ENCODE data around the gene SLC14A1.

The SLC14A1 gene

DNA sequence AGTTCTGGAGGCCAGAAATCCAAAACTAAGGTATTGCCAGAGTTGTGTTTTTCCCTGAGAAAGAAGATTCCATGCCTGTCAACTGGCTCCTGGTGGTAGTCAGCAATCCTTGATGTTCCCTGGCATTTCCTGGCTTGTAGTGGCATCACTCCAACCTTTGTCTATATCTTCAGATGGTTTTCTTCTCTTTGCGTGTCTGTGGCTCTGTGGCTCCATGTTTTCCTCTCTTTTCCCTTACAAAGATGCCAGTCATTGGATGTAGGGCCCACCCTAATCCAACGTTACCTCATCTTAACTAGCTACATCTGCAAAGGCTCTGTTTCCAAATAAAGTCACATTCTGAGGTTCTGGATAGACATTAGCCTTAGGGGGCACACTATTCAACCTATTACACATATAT is 41.8 kb downstream of the SLC14A1 start:
- Histone ChIP-seq H3K27me3 (no peaks in the 10 kb centered on the region), H3K36me3 (no peaks in the 10 kb centered on the region), H3K4me3 (no peak overlapping the region), H3K27ac (no peak overlapping the region), H3K4me1 (peaks cover 0 to 29% (median under 1%) of the 10 kb centered on the region in 4 donors), H3K9me3 (no peaks in the 10 kb centered on the region)
- DNase-seq: no peak
- intact Hi-C loops (cut with DNase I; ENCODE audit: low total_unique reads): no loop called here
- TF ChIP-seq, protein P1, sequence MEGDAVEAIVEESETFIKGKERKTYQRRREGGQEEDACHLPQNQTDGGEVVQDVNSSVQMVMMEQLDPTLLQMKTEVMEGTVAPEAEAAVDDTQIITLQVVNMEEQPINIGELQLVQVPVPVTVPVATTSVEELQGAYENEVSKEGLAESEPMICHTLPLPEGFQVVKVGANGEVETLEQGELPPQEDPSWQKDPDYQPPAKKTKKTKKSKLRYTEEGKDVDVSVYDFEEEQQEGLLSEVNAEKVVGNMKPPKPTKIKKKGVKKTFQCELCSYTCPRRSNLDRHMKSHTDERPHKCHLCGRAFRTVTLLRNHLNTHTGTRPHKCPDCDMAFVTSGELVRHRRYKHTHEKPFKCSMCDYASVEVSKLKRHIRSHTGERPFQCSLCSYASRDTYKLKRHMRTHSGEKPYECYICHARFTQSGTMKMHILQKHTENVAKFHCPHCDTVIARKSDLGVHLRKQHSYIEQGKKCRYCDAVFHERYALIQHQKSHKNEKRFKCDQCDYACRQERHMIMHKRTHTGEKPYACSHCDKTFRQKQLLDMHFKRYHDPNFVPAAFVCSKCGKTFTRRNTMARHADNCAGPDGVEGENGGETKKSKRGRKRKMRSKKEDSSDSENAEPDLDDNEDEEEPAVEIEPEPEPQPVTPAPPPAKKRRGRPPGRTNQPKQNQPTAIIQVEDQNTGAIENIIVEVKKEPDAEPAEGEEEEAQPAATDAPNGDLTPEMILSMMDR (IDR thresholded peaks at IDR 0.05): no peak

DNA sequence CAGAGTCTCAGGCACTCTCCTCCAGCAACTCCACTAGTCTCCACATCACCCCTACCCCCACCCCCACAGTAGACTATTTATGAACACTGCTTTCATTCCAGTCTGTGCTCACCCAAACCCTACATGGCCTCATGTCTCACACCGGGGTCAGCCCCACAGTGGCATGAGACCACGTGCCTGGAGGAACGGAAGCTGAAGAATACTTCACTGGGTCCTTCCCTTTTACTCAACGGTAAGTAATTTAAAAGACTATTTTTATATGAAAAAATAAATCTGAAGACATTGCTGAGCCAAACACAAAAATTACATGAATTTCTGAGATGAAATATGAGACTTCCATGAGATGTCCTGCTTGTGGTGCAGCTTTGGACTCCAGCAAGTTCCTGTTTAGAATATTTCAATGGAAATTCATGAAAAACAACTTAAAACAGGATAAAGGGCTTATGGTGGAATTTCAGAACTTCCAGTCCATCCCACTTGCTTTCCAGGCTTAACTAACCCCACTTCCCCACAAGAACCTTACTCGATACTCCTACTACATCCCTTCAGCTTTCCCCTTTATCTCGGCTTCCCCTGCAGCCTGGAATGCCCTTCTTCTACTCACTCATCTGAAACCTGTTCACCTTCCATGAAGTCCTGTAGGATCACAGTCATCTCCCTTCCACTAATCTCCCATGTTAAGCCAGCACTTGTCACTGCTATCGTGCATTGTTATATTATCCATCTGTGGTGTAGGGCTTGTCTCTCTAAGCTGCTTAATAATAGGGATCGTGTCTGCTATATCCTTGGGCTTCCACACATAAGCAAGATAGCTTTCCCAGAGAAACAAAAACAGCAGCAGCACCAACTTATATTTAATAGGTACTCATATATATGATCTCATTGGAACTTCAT is 47.9 kb downstream of the SLC14A1 start:
- intact Hi-C loops (cut with DNase I; ENCODE audit: low total_unique reads): no loop called here
- DNase-seq: peak; percentile 55 to 87
- Histone ChIP-seq H3K4me1 (peaks cover 0 to 73% (median 21%) of the 10 kb centered on the region in 4 donors), H3K27ac (peak overlapping the region; percentile 71 to 84), H3K9me3 (no peaks in the 10 kb centered on the region), H3K36me3 (no peaks in the 10 kb centered on the region), H3K27me3 (no peaks in the 10 kb centered on the region), H3K4me3 (no peak overlapping the region)
- TF ChIP-seq, protein P1 (IDR thresholded peaks at IDR 0.05): no peak

DNA sequence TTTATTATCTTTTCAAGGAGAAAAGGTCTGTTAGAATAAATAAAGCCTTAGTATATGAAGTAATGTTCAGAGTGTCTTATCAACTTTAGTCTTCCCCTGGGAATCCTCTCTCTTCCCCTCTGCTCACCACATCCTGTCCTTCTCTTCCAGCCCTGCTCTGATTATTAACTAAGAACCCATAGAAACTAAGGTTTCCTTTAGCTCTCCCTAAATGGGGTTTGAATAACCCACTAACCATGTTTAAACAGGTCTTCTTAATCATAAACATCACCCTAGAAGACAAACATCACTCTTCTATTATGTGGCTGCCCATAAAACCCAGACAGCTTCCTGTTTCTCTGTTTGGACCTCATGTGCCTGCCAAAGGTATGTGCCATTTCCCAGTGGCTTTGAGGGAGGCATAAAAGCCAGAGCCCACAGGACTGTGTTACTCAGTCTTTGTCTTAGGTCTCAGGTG is 50.1 kb downstream of the SLC14A1 start:
- H3K36me3 ChIP-seq: no peaks in the 10 kb centered on the region
- TF ChIP-seq, protein P1 (IDR thresholded peaks at IDR 0.05): no peak
- H3K4me1 ChIP-seq: peaks cover 0 to 72% (median 21%) of the 10 kb centered on the region in 4 donors
- no peaks in the 10 kb centered on the region for H3K9me3 ChIP-seq
- intact Hi-C loops (cut with DNase I; ENCODE audit: low total_unique reads): no loop called here
- H3K27me3 ChIP-seq: no peaks in the 10 kb centered on the region
- peak overlapping the region; percentile 71 to 84 for H3K27ac ChIP-seq
- H3K4me3 ChIP-seq: no peak overlapping the region
- no peak for DNase-seq

DNA sequence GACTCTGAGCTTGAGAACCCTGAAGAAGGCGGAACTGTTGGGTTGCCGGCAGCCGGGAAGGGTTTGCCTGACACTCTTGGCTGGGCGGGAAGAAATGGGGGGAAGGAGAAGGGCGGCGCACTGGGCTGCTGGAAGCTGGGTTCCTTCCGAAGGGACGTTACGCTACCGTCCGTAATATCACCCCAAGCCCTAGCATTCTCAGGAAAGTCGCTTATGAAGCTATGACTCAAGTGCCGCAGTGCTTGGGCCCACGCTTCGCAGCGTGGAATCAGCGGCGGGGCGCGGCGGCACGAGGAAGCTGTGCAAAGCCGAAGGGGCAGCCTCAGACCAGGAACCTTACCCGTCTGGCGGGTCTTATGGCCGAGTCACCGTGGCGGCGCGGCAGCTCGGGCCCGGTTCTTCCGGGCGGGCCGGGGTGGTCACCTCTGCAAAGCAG is 51.3 kb downstream of the SLC14A1 start:
- peak overlapping the region; percentile 66 to 76 for H3K4me3 ChIP-seq
- peak overlapping the region; percentile 84 to 90 for H3K27ac ChIP-seq
- intact Hi-C loops (cut with DNase I; ENCODE audit: low total_unique reads): no loop called here
- TF ChIP-seq, protein P1 (IDR thresholded peaks at IDR 0.05): no peak
- no peaks in the 10 kb centered on the region for H3K36me3 ChIP-seq
- DNase-seq: peak; percentile 64 to 85
- no peaks in the 10 kb centered on the region for H3K9me3 ChIP-seq
- no peaks in the 10 kb centered on the region for H3K27me3 ChIP-seq
- H3K4me1 ChIP-seq: peaks cover 0 to 66% (median 22%) of the 10 kb centered on the region in 4 donors

DNA sequence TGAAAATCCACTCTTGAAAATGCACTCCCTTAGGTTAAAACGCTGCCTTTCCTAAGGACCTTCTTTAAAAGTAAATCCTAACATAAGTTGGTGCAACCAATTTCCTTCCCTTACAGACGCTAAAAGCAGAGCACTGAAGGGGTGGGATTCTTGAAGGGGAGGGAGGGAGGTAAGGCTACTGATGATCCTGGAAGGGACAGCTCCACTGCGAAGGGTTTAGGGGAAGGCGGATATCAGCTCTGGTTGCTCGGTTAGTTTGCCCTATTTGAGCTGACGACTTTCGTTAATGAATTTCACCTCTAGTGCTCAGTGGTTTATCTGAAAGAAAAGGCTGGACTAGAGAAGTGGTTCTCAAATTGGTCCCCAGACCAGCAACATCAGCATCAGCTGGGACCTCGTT is 51.8 kb downstream of the SLC14A1 start:
- Histone ChIP-seq H3K4me3 (peak overlapping the region; percentile 66 to 76), H3K27ac (peak overlapping the region; percentile 84 to 90), H3K9me3 (no peaks in the 10 kb centered on the region), H3K36me3 (no peaks in the 10 kb centered on the region), H3K4me1 (peaks cover 0 to 61% (median 24%) of the 10 kb centered on the region in 4 donors), H3K27me3 (no peaks in the 10 kb centered on the region)
- intact Hi-C loops (cut with DNase I; ENCODE audit: low total_unique reads): no loop called here
- no peak for DNase-seq
- TF ChIP-seq, protein P1 (IDR thresholded peaks at IDR 0.05): no peak
